GM12873 (cell line): Measurements from ENCODE around the gene VCP.

Source experiments
- TF ChIP-seq, protein P1 (sequence below): IDR thresholded peaks from 2 replicates; pipeline ENCODE4 v1.5.1; 2012; ENCODE audit warnings: low read depth, mild to moderate bottlenecking, moderate library complexity, low read length, control low read depth; ENCODE audit not compliant: insufficient read depth; ENCODE audit errors: missing control alignments

Gene VCP

DNA sequence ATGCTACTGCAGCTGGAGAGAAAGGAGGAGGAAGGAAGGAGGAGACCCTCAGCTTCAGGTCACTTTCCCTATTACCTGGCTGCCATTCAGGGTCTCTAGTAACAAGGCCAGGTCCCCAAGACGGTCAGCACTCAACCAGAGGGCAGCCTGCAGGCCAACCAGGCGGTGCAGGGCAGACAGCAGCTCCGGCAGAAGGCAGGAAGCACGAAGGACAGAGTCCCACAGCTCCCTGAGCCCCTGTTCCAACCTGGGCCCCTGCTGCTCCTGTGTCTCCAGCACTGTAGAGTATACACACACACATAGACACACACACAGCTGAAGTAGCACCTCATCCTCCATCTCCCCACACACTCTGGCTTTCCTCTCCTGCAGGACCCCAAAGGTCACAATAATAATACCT is 5.6 kb upstream of the VCP start:
- TF ChIP-seq, protein P1, sequence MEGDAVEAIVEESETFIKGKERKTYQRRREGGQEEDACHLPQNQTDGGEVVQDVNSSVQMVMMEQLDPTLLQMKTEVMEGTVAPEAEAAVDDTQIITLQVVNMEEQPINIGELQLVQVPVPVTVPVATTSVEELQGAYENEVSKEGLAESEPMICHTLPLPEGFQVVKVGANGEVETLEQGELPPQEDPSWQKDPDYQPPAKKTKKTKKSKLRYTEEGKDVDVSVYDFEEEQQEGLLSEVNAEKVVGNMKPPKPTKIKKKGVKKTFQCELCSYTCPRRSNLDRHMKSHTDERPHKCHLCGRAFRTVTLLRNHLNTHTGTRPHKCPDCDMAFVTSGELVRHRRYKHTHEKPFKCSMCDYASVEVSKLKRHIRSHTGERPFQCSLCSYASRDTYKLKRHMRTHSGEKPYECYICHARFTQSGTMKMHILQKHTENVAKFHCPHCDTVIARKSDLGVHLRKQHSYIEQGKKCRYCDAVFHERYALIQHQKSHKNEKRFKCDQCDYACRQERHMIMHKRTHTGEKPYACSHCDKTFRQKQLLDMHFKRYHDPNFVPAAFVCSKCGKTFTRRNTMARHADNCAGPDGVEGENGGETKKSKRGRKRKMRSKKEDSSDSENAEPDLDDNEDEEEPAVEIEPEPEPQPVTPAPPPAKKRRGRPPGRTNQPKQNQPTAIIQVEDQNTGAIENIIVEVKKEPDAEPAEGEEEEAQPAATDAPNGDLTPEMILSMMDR: no peak

DNA sequence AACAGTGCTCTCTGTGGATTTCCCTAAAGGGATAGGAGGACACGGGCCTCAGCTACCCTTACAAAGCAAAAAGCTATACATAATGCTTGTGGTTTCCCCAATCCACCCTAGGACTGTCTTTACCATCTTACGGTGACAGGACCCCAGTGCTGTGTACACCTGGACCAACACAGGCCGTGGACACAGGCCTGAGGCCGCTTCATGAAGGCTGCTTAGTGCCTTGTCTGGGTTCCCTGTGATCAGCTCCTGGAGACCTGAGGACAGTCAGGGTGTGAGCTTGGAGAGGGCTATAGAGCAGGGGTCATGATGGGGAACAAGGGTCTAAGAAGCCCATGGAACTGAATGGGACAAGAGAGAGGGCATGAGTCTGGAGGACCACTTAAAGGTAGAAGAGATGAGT is 4.4 kb upstream of the VCP start:
- TF ChIP-seq, protein P1: no peak

DNA sequence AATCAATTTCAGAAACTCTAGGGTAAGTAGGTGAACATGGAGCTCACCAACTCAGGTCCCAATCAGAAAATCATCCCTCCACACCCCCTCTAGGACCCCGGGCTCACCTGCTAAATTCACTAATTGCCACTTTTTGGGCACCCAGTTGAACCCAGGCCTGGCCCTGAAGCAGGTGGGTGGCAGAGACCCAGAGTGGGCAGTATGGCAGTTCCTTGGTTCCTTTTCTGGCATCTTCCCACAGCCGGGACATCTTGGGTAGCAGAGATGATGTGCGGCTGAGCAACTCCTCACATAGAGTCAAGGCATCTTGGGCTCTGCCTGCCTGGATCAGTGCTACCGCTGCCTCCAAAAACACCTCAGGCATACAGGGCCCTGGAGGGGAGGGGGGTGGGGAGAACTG is 2.9 kb upstream of the VCP start:
- TF ChIP-seq, protein P1: no peak

DNA sequence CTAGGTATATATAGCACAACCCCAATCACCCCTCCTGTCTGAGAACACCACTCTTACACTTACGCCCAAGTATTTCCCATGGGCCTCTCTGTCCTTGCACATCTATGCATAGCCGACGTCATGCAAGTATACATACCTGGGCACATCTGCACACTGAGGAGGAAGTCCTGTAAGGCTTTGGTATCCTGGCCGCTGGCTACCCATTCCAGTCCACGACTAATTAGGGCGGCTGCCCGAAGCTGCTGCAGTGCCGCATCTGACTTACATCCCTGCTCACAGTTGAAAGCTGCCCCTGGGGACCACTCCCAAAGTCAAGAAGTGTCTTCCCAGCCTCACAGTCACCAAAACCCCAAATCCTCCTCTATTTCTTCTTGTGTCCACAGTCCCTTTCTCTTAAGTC is 2.4 kb upstream of the VCP start:
- TF ChIP-seq, protein P1: no peak

DNA sequence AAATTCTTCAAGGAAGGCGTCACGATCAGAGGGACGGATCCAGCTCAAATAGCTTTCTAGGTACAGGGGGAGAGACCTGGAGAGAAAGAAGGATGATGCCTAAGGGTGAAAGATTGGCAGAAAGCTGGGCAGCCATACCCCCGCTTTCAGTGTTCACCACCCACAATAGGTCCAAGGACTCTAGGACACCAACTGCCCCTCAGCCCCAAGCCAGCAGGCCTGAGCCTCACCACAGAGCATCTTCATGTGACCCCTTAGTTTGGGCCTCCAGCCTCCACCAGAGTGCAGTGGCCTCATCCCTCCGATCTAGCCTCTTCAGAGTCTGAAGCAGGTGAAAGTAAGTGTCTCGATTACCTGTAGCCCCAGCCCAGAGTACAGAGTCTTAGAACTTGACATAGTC is 1.7 kb upstream of the VCP start:
- TF ChIP-seq, protein P1: no peak

DNA sequence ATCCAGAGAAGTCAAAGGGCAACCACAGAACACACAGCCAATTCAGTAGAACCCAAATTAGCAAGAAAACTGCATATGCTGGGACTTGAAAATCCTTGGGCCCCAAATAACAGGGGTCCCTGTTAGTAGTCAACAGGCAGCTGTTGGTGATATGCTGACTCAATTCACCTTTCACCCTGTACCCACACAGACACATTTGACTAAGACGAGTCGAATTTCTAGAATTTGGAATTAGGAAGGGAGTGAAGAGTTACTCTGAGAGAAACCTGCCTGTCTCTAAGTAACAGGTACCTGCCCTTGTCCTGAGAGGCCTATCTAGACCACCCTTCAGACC is 821 bp upstream of the VCP start:
- TF ChIP-seq, protein P1: no peak

DNA sequence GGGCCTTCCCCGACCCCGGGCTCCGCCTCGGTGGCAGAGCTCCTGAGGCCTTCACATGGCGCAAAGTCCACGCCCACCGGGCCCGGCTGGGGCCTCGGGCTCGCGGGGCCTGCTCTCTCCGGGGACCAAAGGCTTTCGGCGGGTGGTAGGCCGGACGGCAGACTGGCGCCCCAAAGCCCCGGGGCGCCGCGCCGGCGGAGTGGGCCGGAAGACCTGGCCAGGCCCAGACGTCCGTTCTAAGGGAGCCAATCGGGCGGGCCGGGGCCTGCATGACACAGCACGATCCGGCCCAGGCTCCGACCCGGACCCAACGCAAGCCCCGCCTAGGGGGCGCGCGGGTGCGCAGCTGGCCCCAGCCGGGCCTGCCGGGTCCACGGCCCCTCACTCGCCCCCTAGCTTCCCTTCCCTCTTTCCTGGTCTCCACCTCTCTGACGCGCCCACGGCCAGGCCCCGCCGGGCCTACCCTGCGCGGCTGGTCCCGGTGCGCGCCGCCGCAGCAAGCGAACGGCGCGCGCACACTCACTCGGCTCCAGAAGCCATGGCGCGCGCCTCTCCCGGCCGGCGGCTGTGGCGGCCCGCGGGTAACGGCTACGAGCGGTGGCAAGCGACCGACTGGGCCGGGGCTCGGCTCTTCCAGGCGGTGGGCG is 488 bp downstream of the VCP start:
- TF ChIP-seq, protein P1: peak; percentile 48
